Ramos (cell line): ENCODE measurements around the gene CARS2.

Experiments
- in situ Hi-C: fragments of 300-500 bp; cut with MboI; formaldehyde crosslinking; loops from one replicate; pipeline ENCODE4 v1.14.3; 2022; ENCODE audit warnings: low sequenced_read_pairs; ENCODE audit not compliant: unreplicated experiment

The CARS2 gene

GRCh38 chr13:110600261-110600819 lies 105.6 kb downstream of the CARS2 start:
- in situ Hi-C loops = no loop called here

- in situ Hi-C loops = loop anchor here (10.0 kb wide), 1 partner anchor 218 kb away; no protein-coding TSS in a partner anchor
These were observed 108.8 kb downstream of the CARS2 start for GRCh38 chr13:110597041-110597689.

- in situ Hi-C loops = loop anchor here (10.0 kb wide), 1 partner anchor 221 kb away; no protein-coding TSS in a partner anchor
These were observed 112.3 kb downstream of the CARS2 start for GRCh38 chr13:110593430-110594130.

- in situ Hi-C loops = loop anchor here (10.0 kb wide), 1 partner anchor 222 kb away; no protein-coding TSS in a partner anchor
These were observed 113.3 kb downstream of the CARS2 start for GRCh38 chr13:110592665-110593064.
